ENCODE measurements around the gene WDR44.

Gene WDR44

DNA sequence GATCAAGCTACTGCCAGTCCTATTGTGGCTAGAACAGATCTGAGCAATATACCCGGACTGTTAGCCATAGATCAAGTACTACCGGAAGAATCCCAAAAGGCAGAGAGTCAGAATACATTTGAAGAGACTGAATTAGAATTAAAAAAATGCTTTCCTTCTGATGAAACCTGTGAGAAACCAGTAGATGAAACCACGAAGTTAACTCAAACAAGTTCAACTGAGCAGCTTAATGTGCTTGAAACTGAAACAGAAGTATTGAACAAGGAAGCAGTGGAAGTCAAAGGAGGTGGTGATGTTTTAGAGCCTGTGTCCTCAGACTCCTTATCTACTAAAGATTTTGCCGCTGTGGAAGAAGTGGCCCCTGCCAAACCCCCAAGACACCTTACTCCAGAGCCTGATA is 46.8 kb downstream of the WDR44 start:
- no peak for TF ChIP-seq ZFX (IDR thresholded peaks at IDR 0.05)

DNA sequence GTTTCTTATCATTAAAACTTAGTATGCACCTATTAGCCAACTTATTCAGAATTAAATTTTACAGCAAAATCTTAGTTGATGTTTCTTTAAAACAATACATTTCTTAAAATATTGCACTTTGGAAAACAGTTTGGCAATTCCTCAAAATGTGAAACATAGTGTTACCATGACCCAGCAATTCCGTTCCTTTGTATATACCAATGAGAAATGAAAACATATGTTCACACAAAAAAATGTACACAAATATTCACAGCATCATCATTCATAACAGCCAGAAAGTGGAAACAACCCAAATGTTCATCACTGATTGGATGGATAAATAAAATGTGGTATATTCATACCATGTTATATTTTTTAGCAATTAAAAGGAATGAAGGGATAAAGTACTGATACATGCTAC is 50.2 kb downstream of the WDR44 start:
- H3K27ac ChIP-seq: no peak overlapping the region
- no peak for TF ChIP-seq ZFX (IDR thresholded peaks at IDR 0.05)
- TF ChIP-seq, protein P1, sequence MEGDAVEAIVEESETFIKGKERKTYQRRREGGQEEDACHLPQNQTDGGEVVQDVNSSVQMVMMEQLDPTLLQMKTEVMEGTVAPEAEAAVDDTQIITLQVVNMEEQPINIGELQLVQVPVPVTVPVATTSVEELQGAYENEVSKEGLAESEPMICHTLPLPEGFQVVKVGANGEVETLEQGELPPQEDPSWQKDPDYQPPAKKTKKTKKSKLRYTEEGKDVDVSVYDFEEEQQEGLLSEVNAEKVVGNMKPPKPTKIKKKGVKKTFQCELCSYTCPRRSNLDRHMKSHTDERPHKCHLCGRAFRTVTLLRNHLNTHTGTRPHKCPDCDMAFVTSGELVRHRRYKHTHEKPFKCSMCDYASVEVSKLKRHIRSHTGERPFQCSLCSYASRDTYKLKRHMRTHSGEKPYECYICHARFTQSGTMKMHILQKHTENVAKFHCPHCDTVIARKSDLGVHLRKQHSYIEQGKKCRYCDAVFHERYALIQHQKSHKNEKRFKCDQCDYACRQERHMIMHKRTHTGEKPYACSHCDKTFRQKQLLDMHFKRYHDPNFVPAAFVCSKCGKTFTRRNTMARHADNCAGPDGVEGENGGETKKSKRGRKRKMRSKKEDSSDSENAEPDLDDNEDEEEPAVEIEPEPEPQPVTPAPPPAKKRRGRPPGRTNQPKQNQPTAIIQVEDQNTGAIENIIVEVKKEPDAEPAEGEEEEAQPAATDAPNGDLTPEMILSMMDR (conservative IDR thresholded peaks at IDR 0.05): no peak

More for the DNA sequence above, 46.8 kb downstream of the WDR44 start:
- H3K27ac ChIP-seq: no peak overlapping the region

DNA sequence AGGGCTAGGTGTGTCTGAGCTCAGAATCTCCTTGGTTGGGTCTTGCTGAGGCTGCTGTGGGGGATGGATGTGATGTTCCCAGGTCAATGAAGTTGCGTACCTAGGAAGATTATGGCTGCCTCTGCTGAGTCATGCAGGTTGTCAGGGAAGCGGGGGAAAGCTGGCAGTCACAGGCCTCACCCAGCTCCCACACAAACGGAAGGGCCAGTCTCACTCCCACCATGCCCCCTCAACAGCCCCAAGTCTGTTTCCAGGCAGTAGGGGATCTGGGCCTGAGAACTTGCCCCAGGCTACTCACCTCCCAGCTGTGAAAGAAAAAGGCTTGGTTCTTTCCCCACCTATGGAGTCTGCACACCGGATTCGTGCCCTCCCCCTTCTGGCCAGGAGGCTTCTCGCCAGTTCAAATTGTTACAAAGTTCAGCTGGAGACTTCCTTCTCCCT is 72.9 kb downstream of the WDR44 start:
- no peak for TF ChIP-seq ZFX (IDR thresholded peaks at IDR 0.05)
- TF ChIP-seq, protein P1 (conservative IDR thresholded peaks at IDR 0.05): no peak
- no peak overlapping the region; the same call in 1 of the 2 replicates for H3K27ac ChIP-seq

DNA sequence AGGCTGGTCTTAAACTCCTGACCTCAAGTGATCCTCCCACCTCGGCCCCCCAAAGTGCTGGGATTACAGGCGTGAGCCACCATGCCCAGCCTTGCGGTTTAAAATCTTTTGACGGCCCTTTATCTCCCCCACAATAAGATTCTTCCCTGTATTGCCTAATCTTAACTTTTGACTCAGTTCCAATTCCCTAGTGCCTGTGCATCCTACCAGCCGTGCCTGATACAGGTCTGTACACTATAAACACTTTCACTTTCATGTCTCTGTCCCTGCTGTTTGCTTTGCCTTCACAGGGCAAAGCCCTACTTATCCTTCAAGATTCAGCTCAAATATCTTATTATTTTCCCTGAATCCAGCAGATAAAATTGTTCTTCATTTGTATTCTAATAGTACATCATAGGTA is 74.6 kb downstream of the WDR44 start:
- TF ChIP-seq, protein P1 (conservative IDR thresholded peaks at IDR 0.05): no peak
- no peak for TF ChIP-seq ZFX (IDR thresholded peaks at IDR 0.05)
- H3K27ac ChIP-seq: no peak overlapping the region

DNA sequence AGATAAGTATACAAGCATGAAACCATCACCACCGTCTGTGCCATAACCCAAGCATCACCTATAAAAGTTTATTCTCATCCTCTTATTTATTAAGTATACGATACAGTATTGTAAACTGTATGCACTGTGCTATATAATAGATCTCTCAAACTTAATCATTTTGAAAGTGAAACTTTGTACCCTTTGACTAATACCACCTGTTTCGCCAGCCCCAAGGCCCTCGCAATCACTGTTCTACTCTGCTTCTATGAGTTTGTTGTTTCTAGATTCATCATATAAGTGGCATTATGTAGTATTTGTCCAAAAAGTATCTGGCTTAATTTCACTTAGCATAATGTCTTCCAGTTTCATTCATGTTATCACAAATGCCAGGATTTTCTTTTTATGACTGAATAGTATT is 77.7 kb downstream of the WDR44 start:
- TF ChIP-seq ZFX (IDR thresholded peaks at IDR 0.05): no peak
- TF ChIP-seq, protein P1 (conservative IDR thresholded peaks at IDR 0.05): no peak

DNA sequence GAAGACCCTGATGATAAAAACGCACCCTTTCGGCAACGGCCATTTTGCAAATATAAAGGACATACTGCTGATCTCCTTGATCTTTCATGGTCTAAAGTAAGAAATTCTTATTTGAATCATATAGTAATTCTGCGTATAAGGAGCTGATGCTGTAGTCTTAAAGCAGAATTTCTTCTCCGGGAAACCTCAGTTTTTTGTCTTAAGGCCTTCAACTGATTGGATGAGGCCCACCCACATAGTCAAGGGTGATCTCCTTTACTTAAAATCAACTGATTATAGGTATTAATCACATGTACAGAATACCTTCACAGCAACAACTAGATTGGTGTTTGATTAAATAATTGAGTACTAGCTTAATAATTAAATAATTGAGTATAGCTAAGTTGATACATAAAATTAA is 86.9 kb downstream of the WDR44 start:
- no peak overlapping the region for H3K27ac ChIP-seq
- TF ChIP-seq, protein P1 (conservative IDR thresholded peaks at IDR 0.05): no peak
- no peak for TF ChIP-seq ZFX (IDR thresholded peaks at IDR 0.05)

More for the DNA sequence above, 77.7 kb downstream of the WDR44 start:
- H3K27ac ChIP-seq: no peak overlapping the region

DNA sequence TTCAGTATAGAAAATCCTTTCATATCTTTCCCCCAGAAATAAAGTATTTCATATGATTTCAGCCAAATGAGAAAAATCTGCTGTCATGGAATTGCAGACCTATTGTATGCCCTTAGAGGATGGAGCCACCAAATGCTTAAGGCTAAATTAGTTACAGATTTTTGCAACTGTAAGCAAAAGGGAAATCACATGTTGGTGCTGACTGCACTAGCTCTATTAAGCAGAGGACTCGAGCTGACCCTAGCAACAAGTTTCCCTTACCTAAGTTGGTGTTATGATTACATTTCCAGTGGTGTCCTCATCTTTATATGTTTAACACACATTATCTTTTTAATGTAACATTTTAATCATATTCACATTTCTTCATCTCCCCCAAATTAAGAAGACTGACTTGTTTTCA is 91.4 kb downstream of the WDR44 start:
- no peak overlapping the region for H3K27ac ChIP-seq
- TF ChIP-seq ZFX (IDR thresholded peaks at IDR 0.05): no peak
- TF ChIP-seq, protein P1 (conservative IDR thresholded peaks at IDR 0.05): no peak

DNA sequence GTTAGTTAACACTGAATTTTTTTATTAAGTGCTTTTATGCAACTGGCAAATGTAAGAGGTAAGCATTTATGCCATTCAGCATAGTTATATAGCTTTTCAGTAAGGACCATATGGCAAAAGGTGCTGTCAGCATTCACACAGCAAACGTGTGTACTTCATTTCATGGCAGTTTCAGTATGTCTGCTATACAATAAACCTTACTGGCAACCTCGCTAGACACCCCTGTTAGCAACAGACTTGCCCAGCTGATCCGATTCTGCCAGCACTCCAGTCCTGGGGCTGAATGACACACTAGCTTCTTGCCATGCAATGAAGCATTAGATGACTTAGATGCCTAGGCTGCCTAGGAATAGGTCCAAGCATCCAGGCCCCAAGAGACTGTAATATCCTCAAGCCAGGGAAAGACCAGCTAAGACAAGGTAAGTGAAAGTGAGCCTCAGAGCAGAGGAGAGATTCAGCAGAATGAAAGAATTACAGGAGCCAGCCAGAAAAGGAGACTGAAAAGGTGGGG is 102.4 kb downstream of the WDR44 start:
- no peak for TF ChIP-seq ZFX (IDR thresholded peaks at IDR 0.05)
- TF ChIP-seq, protein P1 (conservative IDR thresholded peaks at IDR 0.05): no peak
- no peak overlapping the region for H3K27ac ChIP-seq

Data from C4-2B (cell line).